Left lobe of liver (tissue), 1 donor: ENCODE measurements around the gene TAF11L3. TPM values are rescaled to one million over a fixed set of nuclear protein-coding genes. Genes with fewer than 3 reads are reported as not detected.

Source experiments
- total RNA-seq: library from RNA; stranded (reverse); gene quantifications from one replicate; pipeline ENCODE4 v1.2.1, GENCODE V29; 2021
- donor health status: DM: no; HTN: yes; CAD: no.

TAF11L3 gene
- total RNA-seq, 1 donor from 2014 or later, result not detected

Other genes with a start within 250 kb of the TAF11L3 start
- gene TAF11L2, start 20.1 kb upstream of the TAF11L3 start, total RNA-seq, result not detected
- not detected for gene TAF11L4, start 3.4 kb downstream of the TAF11L3 start, total RNA-seq
- gene TAF11L5, start 6.9 kb downstream of the TAF11L3 start, total RNA-seq, result not detected
- gene TAF11L6, start 10.3 kb downstream of the TAF11L3 start, total RNA-seq, result not detected
- gene TAF11L7, start 67.4 kb downstream of the TAF11L3 start, total RNA-seq, result not detected
- gene TAF11L8, start 72.6 kb downstream of the TAF11L3 start, total RNA-seq, result not detected
- gene TAF11L9, start 76.0 kb downstream of the TAF11L3 start, total RNA-seq, result not detected
- gene TAF11L10, start 79.5 kb downstream of the TAF11L3 start, total RNA-seq, result not detected
- gene TAF11L11, start 85.8 kb downstream of the TAF11L3 start, total RNA-seq, result not detected
- gene TAF11L12, start 92.0 kb downstream of the TAF11L3 start, total RNA-seq, result not detected
- gene TAF11L13, start 113.7 kb downstream of the TAF11L3 start, total RNA-seq, result not detected
- gene TAF11L14, start 116.1 kb downstream of the TAF11L3 start, total RNA-seq, result not detected